H9 (cell line): Measurements from ENCODE around the gene VIPR2. TPM values are rescaled to one million over a fixed set of nuclear protein-coding genes. Genes with fewer than 3 reads are reported as not detected.

Experiments
- DNase-seq: peaks from one replicate; pipeline ENCODE4 v3.0.0-alpha.2; 2017
- H2AFZ ChIP-seq: one replicate; pipeline ENCODE4 v1.6.1; 2013; ENCODE audit warnings: mild to moderate bottlenecking, low read length, control low read depth, moderate library complexity
- H2AK5ac ChIP-seq: 2 replicates; pipeline ENCODE4 v1.6.1; 2013; ENCODE audit warnings: low read length, control low read depth, mixed read lengths; ENCODE audit not compliant: insufficient read length
- H2BK120ac ChIP-seq: one replicate; pipeline ENCODE4 v1.6.1; 2013; ENCODE audit warnings: low read depth, mild to moderate bottlenecking, low read length, control low read depth, inconsistent platforms; ENCODE audit not compliant: poor library complexity, severe bottlenecking
- H2BK12ac ChIP-seq: 2 replicates; pipeline ENCODE4 v1.6.1; 2013; ENCODE audit warnings: low read length, control low read depth, mixed read lengths, low read depth; ENCODE audit not compliant: insufficient read length
- H2BK15ac ChIP-seq: 2 replicates; pipeline ENCODE4 v1.6.1; 2013; ENCODE audit warnings: low read depth, low read length, control low read depth
- H2BK20ac ChIP-seq: one replicate; pipeline ENCODE4 v1.6.1; 2013; ENCODE audit warnings: low read depth, mild to moderate bottlenecking, low read length, control low read depth, inconsistent platforms; ENCODE audit not compliant: poor library complexity, severe bottlenecking
- H2BK5ac ChIP-seq: 2 replicates; pipeline ENCODE4 v1.6.1; 2013; ENCODE audit warnings: low read length, control low read depth, mixed read lengths; ENCODE audit not compliant: insufficient read length
- H3K14ac ChIP-seq: 2 replicates; pipeline ENCODE4 v1.6.1; 2013; ENCODE audit warnings: low read length, control low read depth; ENCODE audit not compliant: insufficient read depth
- H3K18ac ChIP-seq: 2 replicates; pipeline ENCODE4 v1.6.1; 2013; ENCODE audit warnings: low read depth, mild to moderate bottlenecking, mixed read lengths, low read length, control low read depth; ENCODE audit not compliant: insufficient read length
- H3K23ac ChIP-seq: 2 replicates; pipeline ENCODE4 v1.6.1; 2013; ENCODE audit warnings: low read length, control low read depth, mixed read lengths, low read depth; ENCODE audit not compliant: insufficient read length
- H3K23me2 ChIP-seq: 2 replicates; pipeline ENCODE4 v1.6.1; 2013; ENCODE audit warnings: low read depth, mild to moderate bottlenecking, mixed read lengths, low read length, control low read depth; ENCODE audit not compliant: insufficient read length, poor library complexity, severe bottlenecking
- H3K27ac ChIP-seq: 2 replicates; pipeline ENCODE4 v1.5.1; 2013; ENCODE audit warnings: low read length, control low read depth, mixed read lengths, low read depth; ENCODE audit not compliant: insufficient read length
- H3K27me3 ChIP-seq: 2 replicates; pipeline ENCODE4 v1.6.1; 2013; ENCODE audit warnings: low read length, control low read depth, inconsistent platforms; ENCODE audit not compliant: insufficient read depth
- H3K4ac ChIP-seq: 2 replicates; pipeline ENCODE4 v1.6.1; 2013; ENCODE audit warnings: low read depth, mild to moderate bottlenecking, control low read depth, inconsistent platforms, low read length, moderate library complexity
- H3K4me1 ChIP-seq: 2 replicates; pipeline ENCODE4 v1.6.1; 2013; ENCODE audit warnings: low read length, control low read depth, inconsistent platforms; ENCODE audit not compliant: insufficient read depth
- H3K4me2 ChIP-seq: 2 replicates; pipeline ENCODE4 v1.6.1; 2013; ENCODE audit warnings: low read length, control low read depth, mixed read lengths; ENCODE audit not compliant: insufficient read length, insufficient read depth
- H3K56ac ChIP-seq: 2 replicates; pipeline ENCODE4 v1.6.1; 2013; ENCODE audit warnings: low read depth, mild to moderate bottlenecking, mixed read lengths, low read length, control low read depth; ENCODE audit not compliant: insufficient read length
- H3K79me1 ChIP-seq: 2 replicates; pipeline ENCODE4 v1.6.1; 2013; ENCODE audit warnings: low read depth, mild to moderate bottlenecking, moderate library complexity, low read length, control low read depth, inconsistent platforms; ENCODE audit not compliant: insufficient read depth, poor library complexity, severe bottlenecking
- H3K79me2 ChIP-seq: 2 replicates; pipeline ENCODE4 v1.6.1; 2013; ENCODE audit warnings: low read length, control low read depth, inconsistent platforms; ENCODE audit not compliant: insufficient read depth
- H3K9ac ChIP-seq: 2 replicates; pipeline ENCODE4 v1.6.1; 2013; ENCODE audit warnings: low read length, control low read depth, mixed read lengths; ENCODE audit not compliant: insufficient read length; ENCODE audit errors: extremely low read depth
- H3K9me3 ChIP-seq: one replicate; pipeline ENCODE4 v1.6.1; 2013; ENCODE audit warnings: low read depth, low read length, inconsistent platforms; ENCODE audit not compliant: control insufficient read depth
- H3T11ph ChIP-seq: one replicate; pipeline ENCODE4 v1.6.1; 2013; ENCODE audit warnings: mild to moderate bottlenecking, low read length, control low read depth, inconsistent platforms
- H4K20me1 ChIP-seq: one replicate; pipeline ENCODE4 v1.6.1; 2013; ENCODE audit not compliant: control insufficient read depth, insufficient read length, insufficient read depth
- H4K5ac ChIP-seq: 2 replicates; pipeline ENCODE4 v1.6.1; 2013; ENCODE audit warnings: low read depth, mild to moderate bottlenecking, mixed read lengths, low read length, control low read depth; ENCODE audit not compliant: insufficient read length
- H4K8ac ChIP-seq: replicated peaks from 2 replicates; pipeline ENCODE4 v1.6.1; 2013; ENCODE audit warnings: low read length, control low read depth, mixed read lengths, low read depth; ENCODE audit not compliant: insufficient read length
- H4K91ac ChIP-seq: 2 replicates; pipeline ENCODE4 v1.6.1; 2013; ENCODE audit warnings: low read depth, mild to moderate bottlenecking, moderate library complexity, mixed read lengths, low read length, control low read depth; ENCODE audit not compliant: insufficient read length
- H3K27ac Mint-ChIP-seq, 3 experiments: 2 replicates in 2 of 3; 3 replicates in 1 of 3; pipeline ENCODE4 v1.8.0; 2020 to 2021; ENCODE audit warnings: mixed read lengths in 3 of 3, mild to moderate bottlenecking in 1 of 3, moderate library complexity in 1 of 3
- H3K27me3 Mint-ChIP-seq: 2 replicates; pipeline ENCODE4 v1.8.0; 2021; ENCODE audit warnings: low read depth, mild to moderate bottlenecking, moderate library complexity, mixed read lengths
- H3K36me3 Mint-ChIP-seq, 3 experiments: 2 replicates in 2 of 3; 3 replicates in 1 of 3; pipeline ENCODE4 v1.8.0; 2020 to 2021; ENCODE audit warnings: low read depth in 3 of 3, mixed read lengths in 3 of 3; ENCODE audit not compliant: insufficient read depth in 1 of 3
- H3K4me1 Mint-ChIP-seq, 2 experiments: 2 replicates each; pipeline ENCODE4 v1.8.0; 2020; ENCODE audit warnings: mixed read lengths in 2 of 2
- H3K4me3 Mint-ChIP-seq, 2 experiments: 2 replicates in 1 of 2; 3 replicates in 1 of 2; pipeline ENCODE4 v1.8.0; 2020 to 2021; ENCODE audit warnings: mild to moderate bottlenecking in 2 of 2, mixed read lengths in 2 of 2, moderate library complexity in 1 of 2
- H3K9me3 Mint-ChIP-seq, 2 experiments: 2 replicates in 1 of 2; 3 replicates in 1 of 2; pipeline ENCODE4 v1.8.0; 2020; ENCODE audit warnings: mild to moderate bottlenecking in 2 of 2, mixed read lengths in 2 of 2, moderate library complexity in 1 of 2
- WGBS: extraction: QIAGEN DNeasy Blood & Tissue Kit; methylation state at CpG from one replicate; pipeline ENCODE4 v1.1.7; 2013; ENCODE audit warnings: missing lambda C conversion rate, low lambda C conversion rate, mixed read lengths; ENCODE audit not compliant: insufficient read length; ENCODE audit errors: extremely low coverage; 5-methylcytosine and 5-hydroxymethylcytosine counted together
- total RNA-seq: library from RNA; stranded (reverse); gene quantifications from 2 replicates; pipeline ENCODE4 v1.2.1, GENCODE V29; 2021
- TF ChIP-seq, protein P1 (sequence below): fragments of 200-600 bp; sonication (generic); conservative IDR thresholded peaks from 3 replicates; pipeline ENCODE4 v1.8.0; 2021; ENCODE audit warnings: antibody characterized with exemption, mild to moderate bottlenecking

Gene VIPR2
- total RNA-seq, 1 experiment from 2014 or later = 1.6 TPM

DNA sequence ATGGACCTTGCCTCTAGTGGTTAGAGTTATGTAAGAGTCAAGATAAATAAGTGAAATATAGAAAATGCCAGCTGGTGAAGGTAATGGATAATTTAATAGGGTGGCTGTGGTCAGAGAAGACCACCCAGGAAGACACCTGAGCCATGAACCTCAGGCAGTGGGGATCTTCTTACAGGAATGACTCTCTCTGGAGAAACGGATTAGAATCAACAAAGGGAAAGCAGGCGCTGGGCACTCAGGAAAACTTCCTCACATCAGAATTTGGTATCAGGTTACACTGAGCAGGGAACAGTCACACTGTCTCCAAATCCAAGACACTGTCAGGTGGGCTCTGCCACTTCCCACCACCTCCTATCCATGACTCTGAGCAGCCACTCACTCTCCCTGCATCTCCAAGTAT, 155.7 kb downstream of the VIPR2 start:
- H3K4me2 ChIP-seq = no peak overlapping the region
- H3K27me3 ChIP-seq = peaks cover 8% of the 10 kb centered on the region; the same call in 1 of the 2 replicates
- peaks cover 1% of the 10 kb centered on the region for H3K9me3 ChIP-seq
- no peak overlapping the region for H3T11ph ChIP-seq
- Mint-ChIP-seq H3K9me3 (peaks cover 12 to 13% of the 10 kb centered on the region in 2 experiments), H3K4me1 (peaks cover 7% of the 10 kb centered on the region in 2 experiments; a peak in 3 of 4 replicates), H3K4me3 (no peak overlapping the region), H3K27ac (no peak overlapping the region), H3K27me3 (peaks cover 36% of the 10 kb centered on the region), H3K36me3 (peaks cover 6 to 7% (median 6%) of the 10 kb centered on the region in 3 experiments; a peak in 5 of 7 replicates)
- no CpG with 5 or more reads among the region's 2 CpGs for WGBS
- no peak overlapping the region for H2BK5ac ChIP-seq
- TF ChIP-seq, protein P1, sequence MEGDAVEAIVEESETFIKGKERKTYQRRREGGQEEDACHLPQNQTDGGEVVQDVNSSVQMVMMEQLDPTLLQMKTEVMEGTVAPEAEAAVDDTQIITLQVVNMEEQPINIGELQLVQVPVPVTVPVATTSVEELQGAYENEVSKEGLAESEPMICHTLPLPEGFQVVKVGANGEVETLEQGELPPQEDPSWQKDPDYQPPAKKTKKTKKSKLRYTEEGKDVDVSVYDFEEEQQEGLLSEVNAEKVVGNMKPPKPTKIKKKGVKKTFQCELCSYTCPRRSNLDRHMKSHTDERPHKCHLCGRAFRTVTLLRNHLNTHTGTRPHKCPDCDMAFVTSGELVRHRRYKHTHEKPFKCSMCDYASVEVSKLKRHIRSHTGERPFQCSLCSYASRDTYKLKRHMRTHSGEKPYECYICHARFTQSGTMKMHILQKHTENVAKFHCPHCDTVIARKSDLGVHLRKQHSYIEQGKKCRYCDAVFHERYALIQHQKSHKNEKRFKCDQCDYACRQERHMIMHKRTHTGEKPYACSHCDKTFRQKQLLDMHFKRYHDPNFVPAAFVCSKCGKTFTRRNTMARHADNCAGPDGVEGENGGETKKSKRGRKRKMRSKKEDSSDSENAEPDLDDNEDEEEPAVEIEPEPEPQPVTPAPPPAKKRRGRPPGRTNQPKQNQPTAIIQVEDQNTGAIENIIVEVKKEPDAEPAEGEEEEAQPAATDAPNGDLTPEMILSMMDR = no peak
- H4K8ac ChIP-seq = no peak overlapping the region
- no peak overlapping the region for H3K14ac ChIP-seq
- peaks cover 4% of the 10 kb centered on the region for H3K23me2 ChIP-seq
- H3K9ac ChIP-seq = no peak overlapping the region
- H3K79me1 ChIP-seq = no peaks in the 10 kb centered on the region
- no peak overlapping the region for H2BK120ac ChIP-seq
- H2BK12ac ChIP-seq = no peak overlapping the region
- no peak overlapping the region for H4K5ac ChIP-seq
- no peak overlapping the region for H3K27ac ChIP-seq
- no peak overlapping the region for H4K91ac ChIP-seq
- no peak overlapping the region for H2BK20ac ChIP-seq
- no peak overlapping the region for H3K18ac ChIP-seq
- H3K4ac ChIP-seq = no peak overlapping the region
- no peak overlapping the region for H2BK15ac ChIP-seq
- H4K20me1 ChIP-seq = no peaks in the 10 kb centered on the region
- DNase-seq = no peak
- no peak overlapping the region for H2AK5ac ChIP-seq
- no peak overlapping the region for H3K23ac ChIP-seq
- no peaks in the 10 kb centered on the region for H3K79me2 ChIP-seq
- H3K56ac ChIP-seq = no peak overlapping the region
- H2AFZ ChIP-seq = no peak overlapping the region
- H3K4me1 ChIP-seq = no peaks in the 10 kb centered on the region
